GM18505 (cell line): ENCODE data around the gene GATAD2A.
"Not testable (repeated sequence)": the region's sequence is repeated elsewhere in the genome, so short reads cannot be mapped to it uniquely, and the experiment has no call there.

Source experiments
- ATAC-seq: cut with Tn5 transposase; IDR thresholded peaks from one replicate; pipeline ENCODE4 v1.9.1; 2021; ENCODE audit not compliant: unreplicated experiment
- POLR2A ChIP-seq: IDR thresholded peaks from 4 replicates; pipeline ENCODE4 v1.6.1; 2011; ENCODE audit warnings: borderline replicate concordance; ENCODE audit not compliant: insufficient read depth, insufficient read length; ENCODE audit errors: extremely low read depth

Gene GATAD2A

DNA sequence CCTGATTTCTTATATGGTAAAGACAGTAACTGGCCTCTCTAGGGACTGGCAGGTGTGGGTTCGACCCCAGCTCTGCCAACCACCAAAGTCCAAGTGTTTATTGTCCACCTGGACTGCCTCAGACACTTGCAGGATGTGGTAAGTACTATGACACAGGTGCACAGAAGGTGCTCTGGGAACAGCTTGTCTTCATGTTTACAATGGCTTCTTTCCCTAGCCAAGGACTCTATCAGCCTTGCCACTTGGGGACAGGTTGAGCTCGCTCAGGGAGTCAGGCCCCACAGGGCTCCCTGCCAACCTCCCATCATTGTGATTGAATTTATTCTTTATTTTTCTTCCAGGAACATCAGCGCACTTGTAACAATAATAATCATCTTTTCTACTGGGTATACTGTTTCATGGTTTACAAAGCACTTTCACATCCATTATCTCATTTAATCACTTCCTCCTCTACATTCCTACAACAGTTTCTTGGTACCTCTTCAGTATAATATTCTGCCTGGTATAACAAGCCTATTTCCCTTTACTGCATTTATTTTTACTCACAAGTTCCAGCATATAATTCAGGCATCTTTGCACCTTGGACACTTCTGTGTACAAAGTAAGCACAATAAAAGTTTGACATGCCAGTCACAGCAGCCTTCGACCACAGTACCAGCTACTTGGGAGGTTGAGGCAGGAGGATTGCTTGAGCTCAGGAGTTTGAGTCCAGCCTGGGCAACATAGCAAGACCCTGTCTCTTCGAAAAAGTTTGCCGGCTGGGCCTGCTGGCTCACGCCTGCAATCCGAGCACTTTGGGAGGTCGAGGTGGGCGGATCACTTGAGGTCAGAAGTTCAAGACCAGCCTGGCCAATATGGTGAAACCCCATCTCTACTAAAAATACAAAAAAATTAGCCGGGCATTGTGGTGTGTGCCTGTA is 24.2 kb upstream of the GATAD2A start:
- ATAC-seq = no peak
- TF ChIP-seq POLR2A = no peak

DNA sequence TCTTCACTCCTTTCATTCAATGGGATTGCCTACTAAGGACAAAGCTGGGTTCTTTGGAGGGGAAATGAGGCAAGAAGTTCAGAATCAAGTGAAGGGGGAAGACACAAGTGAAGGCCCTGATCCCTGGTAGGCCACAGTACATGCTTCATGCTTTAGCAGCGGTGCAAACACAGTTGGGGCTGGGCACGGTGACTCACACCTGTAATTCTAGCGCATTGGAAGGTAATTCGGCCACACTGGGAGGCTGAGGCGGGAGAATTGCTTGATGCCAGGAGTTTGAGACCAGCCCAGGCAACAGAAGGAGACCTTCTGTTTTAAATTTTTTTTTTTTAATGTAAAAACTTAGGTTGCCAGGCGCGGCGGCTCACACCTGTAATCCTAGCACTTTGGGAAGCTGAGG is 23.4 kb upstream of the GATAD2A start:
- TF ChIP-seq POLR2A = no peak
- ATAC-seq = no peak

DNA sequence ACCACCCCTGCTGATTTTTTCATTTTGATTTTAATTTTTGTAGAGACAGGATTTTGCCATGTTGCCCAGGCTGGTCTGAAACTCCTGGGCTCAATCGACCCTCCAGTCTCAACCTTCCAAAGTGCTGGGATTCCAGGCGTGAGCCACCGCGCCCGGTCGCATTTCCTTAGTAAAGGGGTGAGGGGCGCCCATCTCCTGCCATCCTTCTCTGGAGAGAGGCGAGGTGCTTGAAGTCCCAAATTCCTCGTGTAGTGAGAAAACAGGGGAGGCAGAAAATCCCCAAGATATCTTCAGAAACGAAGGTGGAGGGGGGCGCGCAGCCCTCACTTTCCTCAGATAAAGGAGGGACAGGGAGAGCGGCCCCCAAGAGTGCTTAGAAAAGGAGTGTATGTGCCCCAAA is 21.0 kb upstream of the GATAD2A start:
- TF ChIP-seq POLR2A = no peak
- ATAC-seq = no peak

DNA sequence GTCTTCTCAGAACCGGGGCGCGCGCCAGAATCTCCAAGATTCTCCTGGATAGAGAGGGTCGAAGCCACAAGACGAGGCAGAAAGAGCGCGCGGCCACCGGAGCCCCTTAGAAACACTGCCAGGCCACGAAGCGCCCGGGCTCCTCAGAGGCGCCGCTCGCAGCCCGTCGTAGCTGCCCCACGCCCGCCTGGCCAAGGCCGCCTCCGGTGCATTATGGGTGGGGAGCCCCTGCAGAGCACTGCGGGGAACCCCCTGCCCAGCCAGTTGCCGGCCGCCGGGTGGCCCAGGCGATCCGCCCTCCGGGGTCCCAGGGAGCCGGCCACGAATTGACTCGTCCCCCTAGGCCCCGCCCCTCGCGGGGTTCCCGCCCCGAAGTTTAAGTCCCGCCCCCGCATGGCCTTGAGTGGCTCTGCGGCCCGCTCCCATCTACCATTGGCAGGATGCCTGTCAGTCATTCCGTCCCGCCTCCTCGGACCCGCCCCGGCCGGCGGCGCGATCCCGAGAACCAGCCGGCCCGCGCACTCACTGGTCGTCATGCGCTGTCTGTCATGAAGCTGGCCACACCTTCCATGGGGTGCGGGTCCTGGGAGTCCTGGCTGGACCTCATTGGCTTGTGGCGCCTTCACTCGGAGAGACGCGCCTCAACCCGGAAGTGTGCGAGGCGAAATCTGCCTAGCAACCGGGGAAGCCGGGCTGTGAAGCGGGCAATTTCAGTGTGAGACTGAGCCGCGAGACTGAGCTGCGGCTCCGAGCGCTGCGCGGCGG is 20.2 kb upstream of the GATAD2A start:
- ATAC-seq = peak; percentile 89
- peak; percentile 83 for TF ChIP-seq POLR2A

DNA sequence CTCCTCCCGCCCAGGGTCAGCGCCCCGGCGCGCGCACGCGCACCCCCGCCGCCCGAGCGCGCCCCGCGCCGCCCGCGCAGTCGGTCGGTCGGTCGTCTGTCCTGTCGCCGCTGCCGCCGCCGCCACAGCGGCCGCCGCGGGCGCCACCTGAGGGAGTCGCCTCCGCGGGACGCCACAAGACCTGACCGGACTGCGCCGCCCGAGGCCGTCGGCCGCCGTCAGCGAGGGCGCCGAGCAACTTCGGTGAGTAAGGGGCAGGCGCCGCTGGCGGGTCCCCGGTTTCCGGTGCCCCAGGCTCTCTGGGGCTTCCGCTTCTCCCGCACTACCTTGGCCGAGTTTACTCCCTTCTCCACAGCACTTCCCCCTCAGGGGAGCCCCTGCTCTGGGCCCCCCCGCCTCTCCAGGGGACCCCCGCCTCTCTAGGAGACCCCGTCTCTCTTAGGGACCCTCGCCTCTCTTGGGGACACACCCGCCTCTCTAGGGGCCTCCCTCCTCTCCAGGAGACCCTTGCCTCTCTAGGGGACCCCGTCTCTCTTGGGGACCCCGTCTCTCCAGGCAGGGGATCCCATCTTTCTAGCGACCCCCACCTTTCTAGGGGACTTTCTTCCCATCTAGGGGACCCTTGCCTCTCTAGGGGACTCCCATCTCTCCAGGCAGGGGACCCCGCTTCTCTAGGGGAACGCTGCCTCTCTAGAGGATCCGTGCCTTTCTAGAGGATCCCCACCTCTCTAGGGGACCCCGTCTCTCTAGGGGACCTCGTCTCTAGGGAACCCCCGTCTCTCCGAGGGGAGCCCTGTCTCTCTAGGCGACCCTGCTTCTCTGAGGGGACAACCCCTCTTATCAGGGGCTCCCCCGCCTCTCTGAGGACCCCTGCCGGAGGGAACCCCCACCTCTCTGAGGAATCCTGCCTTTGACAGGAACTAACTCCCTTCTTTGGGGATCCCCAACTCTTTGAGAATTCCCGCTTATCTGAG is 19.3 kb upstream of the GATAD2A start:
- TF ChIP-seq POLR2A = peak; percentile 81
- ATAC-seq = no peak

DNA sequence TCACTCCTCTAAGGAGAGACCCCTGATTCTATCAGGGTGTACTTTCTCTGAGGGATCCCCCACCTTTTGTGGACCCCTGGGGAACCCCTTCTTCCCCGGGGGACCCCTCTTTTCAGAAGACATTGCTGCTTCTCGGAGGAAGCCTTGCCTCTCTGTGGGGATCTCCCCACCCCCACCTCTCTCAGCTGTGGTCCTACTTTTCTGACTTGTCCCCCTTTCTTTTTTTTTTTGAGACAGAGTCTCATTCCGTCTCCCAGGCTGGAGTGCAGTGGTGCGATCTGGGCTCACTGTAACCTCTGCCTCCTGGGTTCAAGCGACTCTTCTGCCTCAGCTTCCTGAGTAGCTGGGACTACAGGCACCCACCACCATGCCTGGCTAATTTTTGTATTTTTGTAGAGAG is 18.4 kb upstream of the GATAD2A start:
- TF ChIP-seq POLR2A = no peak
- ATAC-seq = no peak

DNA sequence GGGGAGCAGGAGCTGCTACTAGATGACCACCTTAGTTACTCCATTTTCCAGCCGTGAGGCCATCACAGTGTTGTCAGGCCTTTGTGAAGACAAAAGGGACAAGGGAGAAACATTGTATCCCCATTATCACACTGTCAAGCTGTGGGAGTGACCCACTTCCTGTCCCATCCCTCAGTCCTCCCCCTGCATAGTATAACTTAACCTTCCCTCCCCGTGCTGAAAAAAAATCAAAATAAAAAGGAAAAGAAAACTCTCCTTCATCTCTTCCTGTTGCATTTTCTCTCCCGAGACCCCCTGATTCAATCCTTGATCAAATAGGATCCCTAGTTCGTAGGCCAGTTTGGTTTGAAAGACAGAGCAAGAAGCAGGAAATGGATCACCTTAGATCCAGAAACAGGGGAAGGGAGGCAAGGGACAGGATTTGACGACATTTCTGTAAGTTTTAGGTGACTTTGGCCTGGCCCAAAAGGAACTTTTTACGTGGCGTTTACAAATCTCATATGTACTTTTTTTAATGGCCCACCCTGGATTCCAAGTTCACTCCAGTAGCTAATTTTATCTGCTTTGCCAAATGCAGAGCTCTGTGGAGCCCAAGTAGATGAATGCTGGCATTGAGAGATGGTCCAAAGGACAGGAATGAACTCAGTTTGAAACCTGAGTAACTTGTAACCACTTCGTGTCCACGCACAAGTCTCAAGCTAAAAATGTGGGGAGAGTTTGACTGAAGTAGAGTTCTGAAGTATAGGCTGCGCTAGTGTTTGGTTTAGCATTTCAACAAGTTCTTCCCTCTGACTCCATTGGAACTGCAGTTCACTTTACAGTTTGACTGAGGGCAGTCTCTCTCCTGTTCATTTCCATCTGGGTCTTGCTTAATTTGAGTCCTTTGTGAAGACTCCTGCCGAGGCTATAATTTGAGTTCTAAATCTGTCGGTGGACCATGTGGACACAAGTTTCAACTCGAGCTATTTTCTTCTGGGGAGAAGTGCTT is 16.6 kb upstream of the GATAD2A start:
- TF ChIP-seq POLR2A = no peak
- no peak for ATAC-seq

DNA sequence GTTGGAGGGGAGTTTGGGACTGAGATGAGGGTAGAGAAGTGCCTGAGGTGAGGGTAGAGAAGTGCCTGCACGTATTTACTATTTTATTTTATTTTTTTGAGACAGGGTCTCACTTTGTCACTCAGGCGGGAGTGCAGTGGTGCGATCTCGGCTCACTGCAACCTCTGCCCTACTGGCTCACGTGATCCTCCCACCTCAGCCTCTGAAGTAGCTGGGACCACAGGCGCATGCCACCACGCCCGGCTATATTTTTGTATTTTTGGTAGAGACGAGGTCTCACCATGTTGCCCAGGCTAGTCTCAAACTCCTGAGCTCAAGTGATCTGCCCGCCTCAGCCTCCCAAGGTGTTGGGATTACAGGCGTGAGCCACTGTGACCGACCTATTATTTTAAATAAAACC is 15.8 kb upstream of the GATAD2A start:
- ATAC-seq = not testable (repeated sequence)

DNA sequence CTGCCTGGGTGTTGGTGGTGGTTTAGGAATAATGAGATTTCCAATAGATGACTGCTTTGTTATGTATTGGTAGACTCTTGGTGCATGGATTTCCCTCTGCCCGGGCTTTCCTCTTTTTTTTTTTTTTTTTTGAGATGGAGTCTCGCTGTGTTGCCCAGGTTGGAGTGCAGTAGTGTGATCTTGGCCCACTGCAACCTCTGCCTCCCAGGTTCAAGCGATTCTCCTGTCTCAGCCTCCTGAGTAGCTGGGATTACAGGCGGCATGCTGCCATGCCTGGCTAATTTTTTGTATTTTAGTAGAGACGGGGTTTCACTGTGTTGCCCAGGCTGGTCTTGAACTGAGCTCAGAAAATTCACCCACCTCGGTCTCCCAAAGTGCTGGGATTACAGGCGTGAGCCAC is 11.1 kb upstream of the GATAD2A start:
- not testable (repeated sequence) for ATAC-seq

DNA sequence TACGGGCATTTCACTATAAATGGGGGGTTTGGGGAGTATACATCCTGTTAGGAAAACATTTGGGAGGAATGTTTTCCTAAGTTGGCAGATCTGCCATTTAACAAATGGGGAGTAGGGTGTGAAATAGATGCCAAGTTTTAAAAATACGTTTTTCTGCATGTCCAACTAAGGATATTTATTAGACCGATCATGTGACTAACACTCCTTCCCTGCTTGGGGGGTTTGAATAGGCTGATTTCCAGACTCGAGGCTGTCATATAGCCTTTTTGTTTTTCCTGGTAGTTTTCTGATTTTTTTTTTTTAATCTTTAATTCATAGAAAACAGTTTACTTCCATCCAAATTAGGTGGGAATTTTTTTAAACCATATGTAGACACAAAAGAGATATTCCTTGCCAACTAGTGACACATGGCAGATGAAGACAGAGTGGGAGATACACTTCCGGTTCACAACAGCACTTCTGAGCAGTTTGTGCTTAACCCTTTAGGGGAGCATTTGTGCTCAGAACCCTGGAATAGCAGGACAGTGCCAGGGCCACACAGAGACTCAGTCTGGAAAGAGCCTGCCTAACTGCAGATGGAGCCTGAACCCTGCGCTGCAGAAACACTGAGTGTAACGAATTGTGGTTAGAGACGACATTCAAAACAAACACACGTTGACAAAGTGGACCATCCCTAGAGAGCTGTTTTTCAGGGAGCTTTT is 5.6 kb upstream of the GATAD2A start:
- no peak for ATAC-seq
- no peak for TF ChIP-seq POLR2A

DNA sequence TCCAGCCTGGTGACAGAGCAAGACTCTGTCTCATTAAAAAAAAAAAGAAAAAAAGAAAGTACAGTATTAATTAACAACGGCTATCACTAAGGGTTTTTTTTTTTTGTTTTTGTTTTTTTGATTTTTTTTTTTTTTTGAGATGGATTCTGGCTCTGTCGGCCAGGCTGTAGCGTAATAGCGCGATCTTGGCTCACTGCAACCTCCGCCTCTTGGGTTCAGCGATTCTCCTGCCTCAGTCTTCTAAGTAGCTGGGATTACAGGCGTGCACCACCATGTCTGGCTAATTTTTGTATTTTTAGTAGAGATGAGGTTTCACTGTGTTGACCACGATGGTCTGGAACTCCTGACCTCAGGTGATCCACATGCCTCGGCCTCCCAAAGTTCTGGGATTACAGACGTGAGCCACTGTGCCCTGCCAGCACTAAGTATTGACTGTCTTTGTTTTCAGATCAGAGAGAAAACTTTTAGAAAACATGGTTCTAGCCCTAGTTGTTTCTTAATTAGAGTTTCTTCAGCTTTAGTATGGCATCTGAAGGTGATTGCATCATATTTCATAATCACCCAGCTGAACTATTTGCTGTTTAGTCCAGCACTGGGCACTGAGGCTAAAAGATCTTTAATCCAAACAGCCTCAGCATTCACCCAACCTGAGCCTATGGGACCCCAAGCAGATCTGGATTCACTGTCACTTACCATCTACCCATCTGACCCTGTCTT is 2.7 kb upstream of the GATAD2A start:
- ATAC-seq = no peak
- no peak for TF ChIP-seq POLR2A
